Neural progenitor cell (in vitro differentiated cells): ENCODE data around the gene OR6S1.

Experiments
- EZH2 ChIP-seq: fragments of 200-600 bp; sonication (generic); IDR thresholded peaks from 2 replicates; pipeline ENCODE4 v1.6.1; 2017; ENCODE audit warnings: antibody characterized with exemption, mild to moderate bottlenecking, moderate library complexity
- EZH2phosphoT487 ChIP-seq: fragments of 200-600 bp; sonication (generic); IDR thresholded peaks from 2 replicates; pipeline ENCODE4 v1.6.1; 2017; ENCODE audit warnings: antibody characterized with exemption
- TF ChIP-seq, protein P1 (sequence below): fragments of 200-600 bp; sonication (generic); IDR thresholded peaks from 2 replicates; pipeline ENCODE4 v1.5.1; 2017; ENCODE audit warnings: antibody characterized with exemption, mild to moderate bottlenecking

DNA sequence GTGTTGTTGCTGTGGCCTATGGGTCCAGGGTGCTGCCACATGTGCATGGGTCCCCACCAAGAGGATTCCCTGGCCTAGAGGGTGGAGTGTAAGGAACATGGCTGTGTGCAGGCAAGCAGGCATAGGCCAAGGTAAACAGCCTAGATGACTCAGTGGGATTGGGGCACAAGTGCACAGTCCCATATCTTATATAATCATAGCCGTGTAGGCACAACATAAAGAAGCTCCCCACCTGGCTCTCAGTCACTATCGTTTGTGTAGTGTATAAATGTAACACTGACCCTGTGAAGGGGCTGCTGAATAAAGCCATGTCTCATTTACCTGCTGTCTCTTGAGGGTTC lies 34.6 kb downstream of the OR6S1 start:
- TF ChIP-seq, protein P1, sequence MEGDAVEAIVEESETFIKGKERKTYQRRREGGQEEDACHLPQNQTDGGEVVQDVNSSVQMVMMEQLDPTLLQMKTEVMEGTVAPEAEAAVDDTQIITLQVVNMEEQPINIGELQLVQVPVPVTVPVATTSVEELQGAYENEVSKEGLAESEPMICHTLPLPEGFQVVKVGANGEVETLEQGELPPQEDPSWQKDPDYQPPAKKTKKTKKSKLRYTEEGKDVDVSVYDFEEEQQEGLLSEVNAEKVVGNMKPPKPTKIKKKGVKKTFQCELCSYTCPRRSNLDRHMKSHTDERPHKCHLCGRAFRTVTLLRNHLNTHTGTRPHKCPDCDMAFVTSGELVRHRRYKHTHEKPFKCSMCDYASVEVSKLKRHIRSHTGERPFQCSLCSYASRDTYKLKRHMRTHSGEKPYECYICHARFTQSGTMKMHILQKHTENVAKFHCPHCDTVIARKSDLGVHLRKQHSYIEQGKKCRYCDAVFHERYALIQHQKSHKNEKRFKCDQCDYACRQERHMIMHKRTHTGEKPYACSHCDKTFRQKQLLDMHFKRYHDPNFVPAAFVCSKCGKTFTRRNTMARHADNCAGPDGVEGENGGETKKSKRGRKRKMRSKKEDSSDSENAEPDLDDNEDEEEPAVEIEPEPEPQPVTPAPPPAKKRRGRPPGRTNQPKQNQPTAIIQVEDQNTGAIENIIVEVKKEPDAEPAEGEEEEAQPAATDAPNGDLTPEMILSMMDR, result no peak
- TF ChIP-seq EZH2 (no peak), EZH2phosphoT487 (no peak)
